ENCODE measurements around the gene SORL1.

GRCh38 chr11:121631456-121631855 lies 179.3 kb downstream of the SORL1 start:
- TF ChIP-seq CTCF (conservative IDR thresholded peaks at IDR 0.05; ENCODE audit: low read length), result no peak
- no peak for TF ChIP-seq EZH2phosphoT487 (IDR thresholded peaks at IDR 0.05; ENCODE audit: borderline replicate concordance, low read depth, low read length)

Data from OCI-LY7 (cell line).